Mesendoderm (in vitro differentiated cells): ENCODE results near the gene CYSTM1.

Source experiments
- DNase-seq: peaks from one replicate; pipeline ENCODE4 v3.0.0; 2013
- H2AK5ac ChIP-seq: 2 replicates; pipeline ENCODE4 v1.6.1; 2013; ENCODE audit warnings: low read length, inconsistent platforms
- H2BK120ac ChIP-seq: 2 replicates; pipeline ENCODE4 v1.6.1; 2013; ENCODE audit warnings: low read depth, mild to moderate bottlenecking, low read length, moderate library complexity, mixed read lengths
- H2BK15ac ChIP-seq: replicated peaks from 2 replicates; pipeline ENCODE4 v1.6.1; 2013; ENCODE audit warnings: low read depth, mild to moderate bottlenecking, moderate library complexity
- H2BK5ac ChIP-seq: 2 replicates; pipeline ENCODE4 v1.6.1; 2013; ENCODE audit warnings: low read length, inconsistent platforms
- H3K18ac ChIP-seq: 2 replicates; pipeline ENCODE4 v1.6.1; 2013; ENCODE audit warnings: mild to moderate bottlenecking, low read length, mixed read lengths
- H3K23ac ChIP-seq: one replicate; pipeline ENCODE4 v1.6.1; 2013; ENCODE audit warnings: low read length
- H3K27ac ChIP-seq: 2 replicates; pipeline ENCODE4 v1.5.1; 2013; ENCODE audit warnings: low read depth, mild to moderate bottlenecking, inconsistent platforms, low read length, moderate library complexity
- H3K27me3 ChIP-seq: 2 replicates; pipeline ENCODE4 v1.6.1; 2013; ENCODE audit warnings: low read length, control low read depth, mild to moderate bottlenecking, inconsistent platforms; ENCODE audit not compliant: insufficient read depth, poor library complexity
- H3K36me3 ChIP-seq: 2 replicates; pipeline ENCODE4 v1.6.1; 2013; ENCODE audit warnings: low read length, inconsistent platforms; ENCODE audit not compliant: control insufficient read depth, insufficient read depth
- H3K4ac ChIP-seq: one replicate; pipeline ENCODE4 v1.6.1; 2013; ENCODE audit warnings: low read depth, mild to moderate bottlenecking, low read length, moderate library complexity
- H3K4me1 ChIP-seq: 2 replicates; pipeline ENCODE4 v1.6.1; 2013; ENCODE audit warnings: low read depth, low read length, inconsistent platforms; ENCODE audit not compliant: control insufficient read depth
- H3K4me2 ChIP-seq: 2 replicates; pipeline ENCODE4 v1.6.1; 2013; ENCODE audit warnings: low read length
- H3K4me3 ChIP-seq: 2 replicates; pipeline ENCODE4 v1.5.1; 2013; ENCODE audit warnings: mild to moderate bottlenecking, low read length
- H3K56ac ChIP-seq: one replicate; pipeline ENCODE4 v1.6.1; 2013; ENCODE audit warnings: low read length
- H3K79me1 ChIP-seq: 2 replicates; pipeline ENCODE4 v1.6.1; 2013; ENCODE audit warnings: low read length, inconsistent platforms
- H3K79me2 ChIP-seq: 2 replicates; pipeline ENCODE4 v1.6.1; 2013; ENCODE audit warnings: mild to moderate bottlenecking, low read length; ENCODE audit not compliant: control insufficient read depth, insufficient read depth
- H3K9ac ChIP-seq: 2 replicates; pipeline ENCODE4 v1.6.1; 2013; ENCODE audit warnings: low read length, inconsistent platforms
- H4K5ac ChIP-seq: one replicate; pipeline ENCODE4 v1.6.1; 2013; ENCODE audit warnings: low read length
- H4K8ac ChIP-seq: one replicate; pipeline ENCODE4 v1.6.1; 2013; ENCODE audit warnings: low read depth, mild to moderate bottlenecking, control low read depth, low read length, moderate library complexity
- WGBS: extraction: QIAGEN DNeasy Blood & Tissue Kit; methylation state at CpG from one replicate; pipeline ENCODE4 v1.1.7; 2013; ENCODE audit warnings: low lambda C conversion rate, missing lambda C conversion rate; ENCODE audit not compliant: insufficient coverage; ENCODE audit errors: extremely low coverage; 5-methylcytosine and 5-hydroxymethylcytosine counted together

Gene CYSTM1

DNA sequence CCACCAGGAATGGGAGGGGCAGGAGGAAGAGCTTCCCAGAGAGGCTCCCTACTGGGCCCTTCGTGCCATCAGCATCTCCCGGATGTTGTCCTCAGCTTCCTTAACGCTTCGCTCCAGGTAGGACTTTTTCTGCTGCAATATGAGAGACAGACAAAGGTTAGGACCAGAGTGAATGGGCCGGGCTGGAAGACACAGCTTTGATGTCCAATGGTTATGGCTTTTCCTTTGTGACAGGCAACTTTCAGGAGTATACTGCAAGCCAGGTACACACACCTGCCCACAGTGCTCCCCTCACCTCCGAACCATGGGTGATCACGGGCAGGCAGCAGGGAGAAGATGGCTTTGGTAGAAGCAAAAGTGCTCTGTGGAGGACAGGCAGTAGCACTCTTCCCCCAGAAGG lies 70.9 kb downstream of the CYSTM1 start:
- H3K36me3 ChIP-seq = no peaks in the 10 kb centered on the region
- peaks cover 4% of the 10 kb centered on the region for H3K79me2 ChIP-seq
- no peak overlapping the region for H2BK120ac ChIP-seq
- no peak for DNase-seq
- peaks cover 2% of the 10 kb centered on the region for H3K4me1 ChIP-seq
- no peak overlapping the region for H4K8ac ChIP-seq
- H3K4me3 ChIP-seq = no peak overlapping the region
- H4K5ac ChIP-seq = no peak overlapping the region
- H3K4me2 ChIP-seq = no peak overlapping the region
- no peak overlapping the region for H3K4ac ChIP-seq
- H3K27me3 ChIP-seq = no peaks in the 10 kb centered on the region
- H3K9ac ChIP-seq = no peak overlapping the region
- no peak overlapping the region for H2AK5ac ChIP-seq
- no peak overlapping the region for H3K23ac ChIP-seq
- no peaks in the 10 kb centered on the region for H3K79me1 ChIP-seq
- WGBS = no CpG with 5 or more reads among the region's 7 CpGs
- no peak overlapping the region for H3K18ac ChIP-seq
- no peak overlapping the region for H3K56ac ChIP-seq
- no peak overlapping the region for H2BK5ac ChIP-seq
- H3K27ac ChIP-seq = peak overlapping the region; percentile 13
- H2BK15ac ChIP-seq = no peak overlapping the region

DNA sequence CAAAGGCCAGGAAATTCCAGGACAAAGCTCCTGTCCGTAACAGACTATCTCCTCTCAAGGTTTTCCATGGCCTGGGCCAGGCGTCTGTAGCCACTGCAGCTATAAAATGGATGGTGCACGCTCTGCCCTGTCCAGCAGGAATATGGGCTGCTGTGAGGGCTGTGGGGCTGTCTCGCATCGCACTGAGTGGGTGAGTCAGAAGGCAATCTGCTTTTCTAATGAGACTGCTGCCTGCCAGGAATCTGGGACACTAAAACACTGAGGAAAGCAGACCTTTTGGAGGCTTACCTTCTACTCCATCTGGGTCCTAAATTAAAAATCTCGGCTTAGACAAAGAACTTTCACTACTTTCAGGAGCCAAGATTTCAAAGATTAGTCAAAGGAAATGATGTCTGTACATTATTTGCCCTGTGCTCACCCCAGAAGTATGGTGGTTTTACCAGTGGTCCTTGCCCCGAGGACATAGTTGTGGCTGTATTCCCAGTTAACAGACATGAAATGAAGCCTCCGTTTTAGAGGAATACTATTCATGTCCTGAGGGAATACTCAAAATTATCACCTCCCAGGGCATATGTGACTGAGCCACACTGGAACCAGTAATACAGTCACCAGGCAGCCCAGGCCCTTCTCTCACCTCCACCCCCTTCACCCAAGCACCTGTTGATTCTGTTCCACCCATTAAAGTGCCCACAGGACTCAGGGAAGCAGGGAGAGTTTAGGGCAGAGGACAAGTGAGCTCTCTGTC lies 71.6 kb downstream of the CYSTM1 start:
- no peak overlapping the region for H4K5ac ChIP-seq
- no peak overlapping the region for H2BK120ac ChIP-seq
- no peaks in the 10 kb centered on the region for H3K79me1 ChIP-seq
- H3K4me3 ChIP-seq = no peak overlapping the region
- no peak overlapping the region for H3K23ac ChIP-seq
- H3K9ac ChIP-seq = no peak overlapping the region
- H2BK15ac ChIP-seq = no peak overlapping the region
- no CpG with 5 or more reads among the region's 8 CpGs for WGBS
- peak overlapping the region; percentile 18 for H3K27ac ChIP-seq
- H3K36me3 ChIP-seq = no peaks in the 10 kb centered on the region
- H3K4me1 ChIP-seq = peaks cover 2% of the 10 kb centered on the region
- no peak overlapping the region for H2BK5ac ChIP-seq
- no peak overlapping the region for H3K4ac ChIP-seq
- H3K56ac ChIP-seq = peak overlapping the region; percentile 35
- H3K27me3 ChIP-seq = no peaks in the 10 kb centered on the region
- H3K79me2 ChIP-seq = peaks cover 4% of the 10 kb centered on the region
- H4K8ac ChIP-seq = no peak overlapping the region
- H2AK5ac ChIP-seq = no peak overlapping the region
- H3K18ac ChIP-seq = no peak overlapping the region
- no peak overlapping the region for H3K4me2 ChIP-seq
- DNase-seq = no peak

DNA sequence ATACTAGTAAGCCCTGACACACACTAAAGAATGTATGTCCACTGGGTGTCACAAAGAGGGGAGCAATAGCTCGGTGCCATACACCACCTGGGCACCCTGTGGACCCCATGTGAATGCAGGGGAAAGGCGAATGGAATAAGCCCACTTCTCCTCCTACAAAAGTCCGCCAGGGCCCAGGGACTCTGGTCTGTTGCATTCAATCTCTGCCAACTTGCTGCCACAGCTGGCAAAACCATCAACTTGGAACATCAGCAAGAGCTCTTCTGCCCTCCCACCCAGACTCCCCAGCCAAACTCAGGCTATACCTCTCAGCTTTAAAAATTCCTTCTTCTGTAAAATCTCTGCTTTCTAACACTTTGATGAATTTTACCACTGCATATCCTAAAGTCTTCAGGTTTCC lies 73.4 kb downstream of the CYSTM1 start:
- Histone ChIP-seq H3K56ac (no peak overlapping the region), H2BK5ac (no peak overlapping the region), H3K27ac (no peak overlapping the region), H3K23ac (no peak overlapping the region), H3K9ac (no peak overlapping the region), H3K27me3 (no peaks in the 10 kb centered on the region), H3K79me2 (peaks cover 7% of the 10 kb centered on the region), H2BK15ac (no peak overlapping the region), H4K8ac (no peak overlapping the region), H3K4me3 (no peak overlapping the region), H2BK120ac (no peak overlapping the region), H3K18ac (no peak overlapping the region), H4K5ac (no peak overlapping the region), H3K79me1 (peaks cover 6% of the 10 kb centered on the region), H2AK5ac (no peak overlapping the region), H3K4me1 (peaks cover 2% of the 10 kb centered on the region), H3K4ac (no peak overlapping the region), H3K36me3 (no peaks in the 10 kb centered on the region), H3K4me2 (no peak overlapping the region)
- DNase-seq = no peak
- WGBS = no CpG with 5 or more reads among the region's 3 CpGs

DNA sequence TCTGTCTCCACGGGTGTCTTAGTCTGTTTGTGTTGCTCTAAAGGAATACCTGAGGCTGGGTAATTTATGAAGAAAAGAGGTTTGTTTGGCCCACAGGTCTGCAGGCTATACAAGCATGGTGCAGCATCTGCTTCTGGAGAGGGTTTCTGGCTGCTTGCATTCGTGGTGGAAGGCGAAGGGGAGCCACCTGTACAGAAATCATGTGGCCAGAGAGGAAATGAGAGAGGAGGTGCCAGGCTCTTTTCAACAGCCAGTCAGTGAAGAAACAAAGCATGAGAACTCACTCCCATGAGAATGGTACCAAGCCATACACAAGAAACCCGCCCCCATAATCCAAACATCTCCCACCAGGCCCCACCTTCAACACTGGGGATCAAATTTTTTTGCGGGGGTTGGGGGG lies 74.5 kb downstream of the CYSTM1 start:
- no peak overlapping the region for H3K18ac ChIP-seq
- no CpG with 5 or more reads among the region's 5 CpGs for WGBS
- H4K8ac ChIP-seq = no peak overlapping the region
- no peak for DNase-seq
- H3K79me2 ChIP-seq = peaks cover 8% of the 10 kb centered on the region
- H3K27ac ChIP-seq = no peak overlapping the region
- H4K5ac ChIP-seq = no peak overlapping the region
- no peak overlapping the region for H2BK120ac ChIP-seq
- peaks cover 2% of the 10 kb centered on the region for H3K4me1 ChIP-seq
- no peak overlapping the region for H3K23ac ChIP-seq
- peaks cover 11% of the 10 kb centered on the region for H3K79me1 ChIP-seq
- H3K9ac ChIP-seq = no peak overlapping the region
- no peaks in the 10 kb centered on the region for H3K27me3 ChIP-seq
- no peaks in the 10 kb centered on the region for H3K36me3 ChIP-seq
- no peak overlapping the region for H2BK5ac ChIP-seq
- H2BK15ac ChIP-seq = no peak overlapping the region
- H3K4me2 ChIP-seq = no peak overlapping the region
- H3K4me3 ChIP-seq = no peak overlapping the region
- H2AK5ac ChIP-seq = no peak overlapping the region
- H3K4ac ChIP-seq = no peak overlapping the region
- no peak overlapping the region for H3K56ac ChIP-seq

DNA sequence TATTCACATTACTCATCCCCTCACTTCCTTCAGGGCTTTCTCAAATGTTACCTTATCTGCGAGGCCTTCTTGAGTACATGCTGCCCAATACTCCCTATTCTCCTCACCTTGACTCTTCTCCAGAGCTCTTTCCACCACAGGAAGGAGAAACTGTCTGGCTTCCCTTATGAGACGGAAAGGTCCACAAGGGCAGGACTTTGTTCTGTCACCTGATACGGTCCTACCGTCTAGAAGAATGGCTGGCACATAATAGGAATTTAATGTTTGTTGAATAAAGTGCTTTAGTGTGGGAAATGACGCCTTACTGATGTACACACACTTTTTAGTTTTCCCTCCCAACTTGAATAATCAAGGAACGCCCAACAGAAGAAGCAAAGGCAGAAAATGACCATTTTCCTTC lies 75.4 kb downstream of the CYSTM1 start:
- Histone ChIP-seq H3K27me3 (no peaks in the 10 kb centered on the region), H2AK5ac (no peak overlapping the region), H2BK15ac (no peak overlapping the region), H2BK120ac (no peak overlapping the region), H3K4me2 (no peak overlapping the region), H3K9ac (no peak overlapping the region), H3K36me3 (no peaks in the 10 kb centered on the region), H3K23ac (no peak overlapping the region), H3K18ac (no peak overlapping the region), H4K5ac (no peak overlapping the region), H2BK5ac (no peak overlapping the region), H3K27ac (no peak overlapping the region), H3K4me1 (no peaks in the 10 kb centered on the region), H3K79me2 (peaks cover 8% of the 10 kb centered on the region), H3K4me3 (no peak overlapping the region), H3K4ac (no peak overlapping the region), H3K79me1 (peaks cover 14% of the 10 kb centered on the region), H4K8ac (no peak overlapping the region), H3K56ac (no peak overlapping the region)
- no CpG with 5 or more reads among the region's 6 CpGs for WGBS
- DNase-seq = no peak

DNA sequence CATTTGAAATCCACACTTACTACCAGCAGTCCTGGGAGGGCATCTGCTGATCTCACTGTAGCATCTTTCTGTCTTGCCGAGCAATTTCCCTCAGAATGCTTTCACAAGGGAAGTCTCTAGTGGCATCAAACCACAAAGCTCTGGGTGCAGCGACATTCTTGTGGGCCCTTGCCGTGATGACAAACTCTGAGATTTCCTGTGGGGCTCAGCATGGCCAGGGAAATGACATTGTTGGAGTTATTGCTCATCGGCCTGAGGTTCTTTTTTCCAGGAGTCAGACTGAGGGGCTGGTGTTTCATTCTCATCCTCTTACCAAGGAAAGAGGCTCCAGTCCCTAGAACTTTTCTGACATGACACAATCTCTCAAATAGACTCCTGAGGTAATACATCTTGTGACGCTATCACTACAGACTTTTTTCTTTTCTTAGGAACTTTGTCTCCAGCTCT lies 76.6 kb downstream of the CYSTM1 start:
- H2BK120ac ChIP-seq = no peak overlapping the region
- WGBS = no CpG with 5 or more reads among the region's 5 CpGs
- no peaks in the 10 kb centered on the region for H3K27me3 ChIP-seq
- no peak overlapping the region for H4K5ac ChIP-seq
- no peak overlapping the region for H3K56ac ChIP-seq
- no peak overlapping the region for H3K4me2 ChIP-seq
- peaks cover 9% of the 10 kb centered on the region for H3K79me2 ChIP-seq
- no peaks in the 10 kb centered on the region for H3K36me3 ChIP-seq
- peaks cover 14% of the 10 kb centered on the region for H3K79me1 ChIP-seq
- H3K4ac ChIP-seq = no peak overlapping the region
- no peak overlapping the region for H3K9ac ChIP-seq
- H3K4me3 ChIP-seq = no peak overlapping the region
- no peak overlapping the region for H2BK5ac ChIP-seq
- no peaks in the 10 kb centered on the region for H3K4me1 ChIP-seq
- no peak overlapping the region for H4K8ac ChIP-seq
- H2BK15ac ChIP-seq = no peak overlapping the region
- no peak overlapping the region for H3K23ac ChIP-seq
- H3K18ac ChIP-seq = no peak overlapping the region
- H3K27ac ChIP-seq = no peak overlapping the region
- peak; percentile 81 for DNase-seq
- H2AK5ac ChIP-seq = no peak overlapping the region
